Liver (tissue), 9 donors: Measurements from ENCODE around the gene JMJD1C. TPM values are rescaled to one million over a fixed set of nuclear protein-coding genes. Genes with fewer than 3 reads are reported as not detected.
A peak's percentile ranks its signal among the peaks of the same experiment; 100 is the strongest.

Experiments used
- DNase-seq: peaks from one replicate; pipeline ENCODE4 v3.0.0-alpha.2; 2017; ENCODE audit warnings: low spot score
- H3K27ac ChIP-seq, 2 donors: one replicate each; pipeline ENCODE4 v1.7.0; 2013; ENCODE audit warnings: inconsistent platforms in 2 of 2, low read length in 2 of 2, control low read depth in 1 of 2, low read depth in 1 of 2, mild to moderate bottlenecking in 1 of 2
- H3K27me3 ChIP-seq, 4 donors: one replicate each; pipeline versions ENCODE4 v1.6.1 to v1.7.0; 2013; ENCODE audit warnings: low read length in 3 of 4, inconsistent platforms in 1 of 4, mild to moderate bottlenecking in 1 of 4, moderate library complexity in 1 of 4; ENCODE audit not compliant: control insufficient read depth in 4 of 4, insufficient read depth in 4 of 4
- H3K36me3 ChIP-seq, 4 donors: one replicate each; pipeline versions ENCODE4 v1.6.1 to v1.7.0; 2013; ENCODE audit warnings: low read length in 3 of 4, mild to moderate bottlenecking in 3 of 4, low read depth in 1 of 4, moderate library complexity in 1 of 4; ENCODE audit not compliant: control insufficient read depth in 4 of 4, insufficient read depth in 3 of 4
- H3K4me1 ChIP-seq, 4 donors: one replicate each; pipeline versions ENCODE4 v1.6.1 to v1.7.0; 2013; ENCODE audit warnings: low read length in 3 of 4, mild to moderate bottlenecking in 3 of 4, moderate library complexity in 1 of 4; ENCODE audit not compliant: control insufficient read depth in 4 of 4, insufficient read depth in 4 of 4
- H3K4me3 ChIP-seq, 3 donors: one replicate each; pipeline versions ENCODE4 v1.6.1 to v1.7.0; 2013; ENCODE audit warnings: low read length in 3 of 3, control low read depth in 1 of 3, low read depth in 1 of 3, mild to moderate bottlenecking in 1 of 3
- H3K9ac ChIP-seq, 2 donors: one replicate each; pipeline ENCODE4 v1.7.0; 2013; ENCODE audit warnings: low read length in 2 of 2, mild to moderate bottlenecking in 2 of 2, moderate library complexity in 2 of 2, control low read depth in 1 of 2, low read depth in 1 of 2
- H3K9me3 ChIP-seq, 4 donors: one replicate each; pipeline versions ENCODE4 v1.6.1 to v1.7.0; 2013; ENCODE audit warnings: low read length in 3 of 4; ENCODE audit not compliant: control insufficient read depth in 4 of 4
- FOXA1 ChIP-seq: IDR thresholded peaks from 2 replicates; pipeline ENCODE4 v1.6.1; 2016; ENCODE audit warnings: antibody characterized with exemption
- FOXA2 ChIP-seq: IDR thresholded peaks from 2 replicates; pipeline ENCODE4 v1.6.1; 2016; ENCODE audit warnings: antibody characterized with exemption
- HNF4A ChIP-seq, 2 donors: conservative IDR thresholded peaks; 2 replicates each; pipeline ENCODE4 v1.6.1; 2016; ENCODE audit warnings: antibody characterized with exemption in 2 of 2, mild to moderate bottlenecking in 2 of 2
- HNF4G ChIP-seq: IDR thresholded peaks from 2 replicates; pipeline ENCODE4 v1.6.1; 2016; ENCODE audit warnings: antibody characterized with exemption
- JUND ChIP-seq, 2 donors: IDR thresholded peaks; 2 replicates each; pipeline ENCODE4 v1.6.1; 2016; ENCODE audit warnings: antibody characterized with exemption in 2 of 2
- NR2F2 ChIP-seq: IDR thresholded peaks from 2 replicates; pipeline ENCODE4 v1.6.1; 2016; ENCODE audit warnings: antibody characterized with exemption
- RAD21 ChIP-seq, 2 donors: IDR thresholded peaks; 2 replicates each; pipeline ENCODE4 v1.6.1; 2016; ENCODE audit warnings: antibody characterized with exemption in 2 of 2, mild to moderate bottlenecking in 2 of 2
- RXRA ChIP-seq, 2 donors: IDR thresholded peaks; 2 replicates each; pipeline ENCODE4 v1.6.1; 2017 to 2018; ENCODE audit warnings: antibody characterized with exemption in 2 of 2, mild to moderate bottlenecking in 1 of 2
- SP1 ChIP-seq: IDR thresholded peaks from 2 replicates; pipeline ENCODE4 v1.6.1; 2018; ENCODE audit warnings: antibody characterized with exemption, mild to moderate bottlenecking
- YY1 ChIP-seq: IDR thresholded peaks from 2 replicates; pipeline ENCODE4 v1.6.1; 2016; ENCODE audit warnings: antibody characterized with exemption, mild to moderate bottlenecking
- WGBS: extraction: QIAGEN DNeasy Blood & Tissue Kit; methylation state at CpG from one replicate; pipeline ENCODE4 v1.1.7; 2013; 5-methylcytosine and 5-hydroxymethylcytosine counted together
- polyA plus RNA-seq, 2 donors: library from polyadenylated mRNA; stranded (reverse) in 1 of 2; unstranded in 1 of 2; fragments of 200-250 nt in 1 of 2; fragments of >200 nt in 1 of 2; fragmentation: Nextera tagmentation in 1 of 2; extraction: Ambion mirVana in 1 of 2; gene quantifications; one replicate each; pipeline versions ENCODE4 v1.2.1 to v1.2.3, GENCODE V29; 2013 to 2015
- total RNA-seq, 2 donors: library from RNA; depleted of rRNA; stranded (reverse); fragments of >200 nt; gene quantifications; one replicate each; pipeline ENCODE4 v1.2.3, GENCODE V29; 2014
- TF ChIP-seq, protein P1 (sequence below): IDR thresholded peaks from 2 replicates; pipeline ENCODE4 v1.6.1; 2016; ENCODE audit warnings: antibody characterized with exemption
- TF ChIP-seq, protein P2 (sequence below): IDR thresholded peaks from 2 replicates; pipeline ENCODE4 v1.6.1; 2016; ENCODE audit warnings: antibody characterized with exemption
- donor health status: healthy.
- donor health status: healthy.
- donor health status: healthy.
- donor health status: healthy.
- donor health status: healthy.

JMJD1C gene
- total and polyA plus RNA-seq, 4 donors, result 11.0 to 93.1 (median 56.0) TPM

DNA sequence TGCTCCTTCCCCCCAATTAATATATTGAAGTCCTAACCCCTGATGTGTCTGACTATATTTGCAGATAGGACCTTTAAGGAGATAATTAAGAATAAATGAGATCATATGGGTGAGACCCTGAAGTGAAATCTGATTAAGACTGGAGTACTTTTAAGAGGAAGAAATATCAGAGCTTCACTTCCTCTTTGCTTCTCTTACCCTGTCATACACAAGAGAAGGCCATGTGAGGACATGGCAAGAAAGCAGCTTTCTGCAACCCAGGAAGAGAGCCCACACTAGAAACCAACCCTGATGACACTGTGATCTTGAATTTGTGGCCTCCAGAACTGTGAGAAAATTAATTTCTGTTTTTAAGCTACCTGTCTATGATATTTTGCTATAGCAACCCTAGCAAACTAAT, 44.2 kb downstream of the JMJD1C start:
- H3K27ac ChIP-seq, result no peak overlapping the region
- H3K36me3 ChIP-seq, result no peaks in the 10 kb centered on the region
- no peaks in the 10 kb centered on the region for H3K9me3 ChIP-seq
- H3K4me3 ChIP-seq, result no peak overlapping the region
- no peak for DNase-seq
- TF ChIP-seq RXRA (IDR thresholded peaks at IDR 0.05), result peak in 1 of 2 donors; percentile 14
- TF ChIP-seq FOXA2, result no peak
- H3K9ac ChIP-seq, result no peak overlapping the region
- peaks cover 0 to 19% (median 5%) of the 10 kb centered on the region in 4 donors for H3K4me1 ChIP-seq
- H3K27me3 ChIP-seq, result no peaks in the 10 kb centered on the region

DNA sequence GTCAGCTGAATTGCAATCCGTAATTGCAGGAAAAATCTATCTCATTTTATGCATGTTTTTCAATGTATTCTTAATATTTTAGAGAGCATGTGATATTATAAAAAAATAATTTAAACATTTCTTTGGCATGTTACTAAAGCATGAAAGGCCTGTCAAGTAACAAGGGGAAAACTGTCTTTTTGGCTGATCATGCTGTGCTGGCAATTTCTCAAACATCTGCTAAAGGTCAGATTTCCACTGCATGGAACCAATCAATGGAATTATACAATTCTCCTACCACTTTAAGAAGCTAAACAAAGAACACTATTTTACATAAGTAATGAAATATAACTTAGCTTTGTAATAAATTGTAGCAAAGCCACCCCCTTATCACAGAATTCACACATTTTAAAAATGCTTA, 49.4 kb downstream of the JMJD1C start:
- Histone ChIP-seq H3K9me3 (no peaks in the 10 kb centered on the region), H3K36me3 (no peaks in the 10 kb centered on the region), H3K9ac (no peak overlapping the region), H3K4me3 (no peak overlapping the region), H3K27ac (no peak overlapping the region), H3K27me3 (no peaks in the 10 kb centered on the region), H3K4me1 (peaks cover 0 to 24% (median 8%) of the 10 kb centered on the region in 4 donors)
- WGBS, result 92% methylated on average over 1 of the region's 1 CpG
- TF ChIP-seq, protein P1, sequence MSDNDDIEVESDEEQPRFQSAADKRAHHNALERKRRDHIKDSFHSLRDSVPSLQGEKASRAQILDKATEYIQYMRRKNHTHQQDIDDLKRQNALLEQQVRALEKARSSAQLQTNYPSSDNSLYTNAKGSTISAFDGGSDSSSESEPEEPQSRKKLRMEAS, result no peak
- peak in 1 of 2 donors; percentile 26 for TF ChIP-seq RAD21 (IDR thresholded peaks at IDR 0.05)
- no peak for TF ChIP-seq JUND (IDR thresholded peaks at IDR 0.05)
- TF ChIP-seq HNF4A (conservative IDR thresholded peaks at IDR 0.05), result peak; percentile 10 to 54
- TF ChIP-seq HNF4G, result no peak
- no peak for TF ChIP-seq NR2F2
- TF ChIP-seq, protein P2, sequence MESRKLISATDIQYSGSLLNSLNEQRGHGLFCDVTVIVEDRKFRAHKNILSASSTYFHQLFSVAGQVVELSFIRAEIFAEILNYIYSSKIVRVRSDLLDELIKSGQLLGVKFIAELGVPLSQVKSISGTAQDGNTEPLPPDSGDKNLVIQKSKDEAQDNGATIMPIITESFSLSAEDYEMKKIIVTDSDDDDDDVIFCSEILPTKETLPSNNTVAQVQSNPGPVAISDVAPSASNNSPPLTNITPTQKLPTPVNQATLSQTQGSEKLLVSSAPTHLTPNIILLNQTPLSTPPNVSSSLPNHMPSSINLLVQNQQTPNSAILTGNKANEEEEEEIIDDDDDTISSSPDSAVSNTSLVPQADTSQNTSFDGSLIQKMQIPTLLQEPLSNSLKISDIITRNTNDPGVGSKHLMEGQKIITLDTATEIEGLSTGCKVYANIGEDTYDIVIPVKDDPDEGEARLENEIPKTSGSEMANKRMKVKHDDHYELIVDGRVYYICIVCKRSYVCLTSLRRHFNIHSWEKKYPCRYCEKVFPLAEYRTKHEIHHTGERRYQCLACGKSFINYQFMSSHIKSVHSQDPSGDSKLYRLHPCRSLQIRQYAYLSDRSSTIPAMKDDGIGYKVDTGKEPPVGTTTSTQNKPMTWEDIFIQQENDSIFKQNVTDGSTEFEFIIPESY, result no peak
- TF ChIP-seq SP1, result no peak
- no peak for TF ChIP-seq YY1
- TF ChIP-seq RXRA (IDR thresholded peaks at IDR 0.05), result no peak
- no peak for DNase-seq

DNA sequence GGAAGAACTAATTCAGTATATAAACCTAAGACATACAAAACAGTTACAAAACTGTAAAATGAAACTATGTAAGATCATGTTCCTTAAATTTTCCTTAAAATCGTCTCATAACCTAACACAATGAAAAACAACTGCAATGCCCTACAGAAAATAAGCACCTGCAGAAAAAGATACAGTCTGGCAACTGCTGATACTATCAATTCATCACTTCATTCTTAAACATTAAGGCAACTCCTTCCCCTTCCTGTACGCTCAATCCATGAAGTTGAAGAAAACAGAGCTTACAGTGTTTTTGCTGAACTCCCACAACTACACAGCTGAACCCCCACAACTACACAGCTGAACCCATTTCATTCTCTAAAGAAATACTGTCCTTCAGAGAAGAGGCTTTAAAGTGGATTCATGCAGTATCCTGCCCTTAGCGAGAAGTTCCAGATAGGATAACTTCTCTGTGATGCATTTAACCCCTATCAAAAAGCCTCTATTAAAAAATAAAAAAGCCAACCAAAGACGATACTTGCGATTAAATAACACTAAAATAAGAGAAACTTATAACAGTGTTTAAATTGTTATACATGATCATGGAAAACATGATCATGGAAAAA, 50.0 kb downstream of the JMJD1C start:
- Histone ChIP-seq H3K4me1 (peaks cover 0 to 22% (median 8%) of the 10 kb centered on the region in 4 donors), H3K4me3 (no peak overlapping the region), H3K9ac (no peak overlapping the region), H3K27ac (no peak overlapping the region), H3K9me3 (no peaks in the 10 kb centered on the region), H3K27me3 (no peaks in the 10 kb centered on the region), H3K36me3 (no peaks in the 10 kb centered on the region)
- no peak for TF ChIP-seq FOXA2
- no peak for TF ChIP-seq FOXA1
- no peak for TF ChIP-seq HNF4G
- WGBS, result 74% methylated on average over 5 of the region's 5 CpGs
- DNase-seq, result no peak
